CD4-positive, alpha-beta T cell treated with Interleukin-6 for 4 hours (primary cell): ENCODE measurements around the gene IRF9.
"Not testable (repeated sequence)": the region's sequence is repeated elsewhere in the genome, so short reads cannot be mapped to it uniquely, and the experiment has no call there.

Experiments
- DNase-seq: peaks from one replicate; pipeline ENCODE4 v3.0.0-alpha.2; 2020; ENCODE audit warnings: mixed read lengths

Gene IRF9

DNA sequence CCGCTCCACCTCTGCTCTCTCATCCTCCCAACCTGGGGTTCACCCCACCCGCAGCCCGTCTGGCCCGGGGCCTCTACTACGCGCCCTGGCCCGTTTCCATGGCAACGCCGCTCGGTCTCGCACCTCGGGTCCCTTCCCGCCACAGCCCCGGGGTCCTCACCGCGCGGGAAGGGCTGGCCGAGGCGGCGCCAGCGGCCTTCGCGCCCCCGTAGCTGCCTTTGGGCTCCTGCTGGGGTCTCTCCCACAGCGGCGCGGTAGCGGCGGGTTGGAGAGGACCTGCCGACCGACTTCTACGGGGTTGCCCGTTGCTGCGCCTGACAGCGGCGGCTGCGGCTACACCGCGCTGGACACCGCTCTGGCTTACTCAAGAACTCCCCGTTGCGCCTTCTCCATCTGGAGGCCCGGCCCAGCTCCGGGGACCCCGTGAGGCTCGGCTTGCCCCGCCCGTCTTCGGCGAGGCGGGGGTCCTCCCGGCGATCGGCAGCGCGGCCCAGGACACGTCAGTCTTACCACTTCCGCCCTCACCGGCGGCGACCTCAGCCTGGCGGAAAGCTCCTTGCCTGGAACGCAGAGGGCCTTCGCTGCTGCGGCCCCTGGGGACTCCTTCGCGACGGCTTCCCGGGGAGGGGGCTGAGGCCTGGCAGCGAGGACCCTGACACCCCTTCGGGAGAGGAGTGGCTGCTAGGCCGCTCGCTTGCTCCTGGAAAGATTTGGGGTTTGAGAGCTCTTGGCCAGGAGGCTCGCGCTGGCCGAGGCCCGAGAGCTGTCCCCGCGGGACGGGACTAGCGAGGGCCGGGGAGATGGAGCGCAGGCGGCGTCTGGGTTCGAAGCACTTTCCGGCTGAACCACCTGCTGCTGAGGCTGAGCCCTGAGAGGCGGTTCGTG, 34.4 kb downstream of the IRF9 start, which contains the start of gene TM9SF1:
Gene TM9SF1, minus strand, starts transcription at position 256 of the 885 bp plus-strand sequence. CDS start 422 bp downstream, outside the sequence.
- DNase-seq: peak; percentile 89

DNA sequence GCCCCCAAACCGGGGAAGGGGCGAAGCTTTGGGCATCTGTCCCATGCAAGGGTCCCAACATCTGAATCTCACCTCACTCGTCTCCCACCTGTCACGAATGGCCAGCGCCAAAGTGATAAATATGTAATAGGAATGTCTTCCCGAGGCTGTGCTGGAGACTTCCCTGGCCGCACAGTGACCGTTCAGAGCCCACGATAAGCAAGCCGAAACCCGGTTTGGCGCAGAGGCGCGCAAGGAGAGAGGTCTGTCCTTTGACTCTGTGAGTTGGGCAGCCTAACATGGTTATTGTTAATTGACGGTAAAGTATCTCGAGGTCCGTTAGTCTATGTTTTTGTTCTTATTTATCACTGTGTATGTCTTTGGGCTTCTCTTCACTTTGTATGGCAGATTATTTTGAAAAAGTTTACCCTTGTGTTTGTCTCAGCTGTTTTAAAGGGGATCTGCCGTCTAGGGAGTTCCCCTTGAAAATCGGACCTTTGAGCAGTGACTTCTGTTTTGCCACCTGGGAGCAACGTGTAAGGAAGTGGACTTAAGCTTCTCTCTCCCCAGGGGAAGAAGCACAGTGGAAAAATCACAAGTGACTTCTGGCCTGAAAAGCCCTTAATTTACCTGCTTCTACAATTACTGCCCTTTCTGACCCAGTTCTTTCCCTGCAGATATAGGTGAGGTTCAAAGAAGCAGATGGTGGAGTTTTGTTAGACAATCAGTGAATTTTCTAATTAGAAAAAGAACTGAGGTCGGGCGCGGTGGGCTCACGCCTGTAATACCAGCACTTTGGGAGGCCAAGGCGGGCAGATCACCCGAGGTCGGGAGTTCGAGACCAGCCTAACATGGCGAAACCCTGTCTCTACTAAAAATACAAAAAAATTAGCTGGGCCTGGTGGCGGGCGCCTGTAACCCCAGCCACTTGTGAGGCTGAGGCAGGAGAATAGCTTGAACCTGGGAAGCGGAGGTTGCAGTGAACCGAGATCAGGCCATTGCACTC, 35.3 kb downstream of the IRF9 start:
- DNase-seq: no peak

DNA sequence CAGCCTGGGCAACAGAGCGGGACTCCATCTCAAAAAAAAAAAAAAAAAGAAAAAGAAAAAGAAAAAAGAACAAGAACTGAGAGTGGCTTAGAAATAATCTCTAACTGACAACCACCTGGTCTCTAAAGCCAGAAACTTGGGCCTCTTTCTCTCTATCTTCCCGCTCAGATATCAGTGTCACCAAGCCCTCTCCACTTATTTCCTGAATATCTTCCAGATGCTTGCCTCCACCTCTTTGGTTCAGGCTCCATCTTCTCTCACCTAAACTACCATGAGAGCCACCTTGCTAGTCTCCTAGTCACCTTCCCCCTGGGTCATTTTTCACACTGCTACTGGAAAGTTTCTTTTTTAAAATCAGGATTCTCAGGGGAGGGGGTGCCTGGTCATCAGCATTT, 36.0 kb downstream of the IRF9 start:
- DNase-seq: no peak

DNA sequence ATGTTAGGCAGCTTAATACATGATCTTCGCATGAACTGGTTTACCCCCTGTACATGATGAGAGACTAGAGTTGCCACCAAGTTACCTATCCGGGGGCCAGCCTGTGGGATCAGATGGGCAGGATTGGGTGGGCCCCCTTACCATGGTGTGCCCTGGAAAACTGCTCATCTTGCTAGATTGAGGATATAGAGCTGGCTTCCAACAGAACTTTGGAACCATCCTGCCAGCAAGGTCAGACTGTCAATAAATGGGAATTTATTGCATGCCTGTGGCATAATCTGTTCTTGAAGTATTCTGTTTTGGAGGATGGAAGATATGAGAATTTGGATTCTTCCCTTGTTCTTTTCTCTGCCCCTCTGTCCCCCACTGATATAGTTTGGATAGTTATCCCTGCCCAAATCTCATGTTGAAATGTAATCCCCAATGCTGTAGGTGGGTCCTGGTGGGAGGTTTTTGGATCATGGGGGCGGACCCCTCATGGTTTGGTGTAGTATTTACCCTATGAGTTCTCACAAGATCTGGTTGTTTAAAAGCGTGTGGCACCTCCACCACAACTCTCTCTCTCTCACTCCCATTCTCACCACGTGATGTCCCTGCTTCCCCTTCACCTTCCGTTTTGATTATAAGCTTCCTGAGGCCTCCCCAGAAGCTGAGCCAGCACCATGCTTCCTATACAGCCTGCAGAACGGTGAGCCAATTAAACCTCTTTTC, 37.9 kb downstream of the IRF9 start:
- DNase-seq: no peak

DNA sequence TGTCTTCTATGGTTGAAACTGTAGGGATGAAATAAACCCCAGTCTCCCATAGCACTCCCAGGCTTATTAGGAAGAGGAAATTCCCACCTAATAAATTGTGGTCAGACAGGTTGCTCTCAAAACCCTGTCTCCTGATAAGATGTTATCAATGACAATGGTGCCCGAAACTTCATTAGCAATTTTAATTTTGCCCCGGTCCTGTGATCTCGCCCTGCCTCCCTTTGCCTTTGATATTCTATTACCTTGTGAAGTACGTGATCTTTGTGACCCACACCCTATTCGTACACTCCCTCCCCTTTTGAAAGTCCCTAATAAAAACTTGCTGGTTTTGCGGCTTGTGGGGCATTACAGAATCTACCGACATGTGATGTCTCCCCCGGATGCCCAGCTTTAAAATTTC, 41.5 kb downstream of the IRF9 start:
- not testable (repeated sequence) for DNase-seq

DNA sequence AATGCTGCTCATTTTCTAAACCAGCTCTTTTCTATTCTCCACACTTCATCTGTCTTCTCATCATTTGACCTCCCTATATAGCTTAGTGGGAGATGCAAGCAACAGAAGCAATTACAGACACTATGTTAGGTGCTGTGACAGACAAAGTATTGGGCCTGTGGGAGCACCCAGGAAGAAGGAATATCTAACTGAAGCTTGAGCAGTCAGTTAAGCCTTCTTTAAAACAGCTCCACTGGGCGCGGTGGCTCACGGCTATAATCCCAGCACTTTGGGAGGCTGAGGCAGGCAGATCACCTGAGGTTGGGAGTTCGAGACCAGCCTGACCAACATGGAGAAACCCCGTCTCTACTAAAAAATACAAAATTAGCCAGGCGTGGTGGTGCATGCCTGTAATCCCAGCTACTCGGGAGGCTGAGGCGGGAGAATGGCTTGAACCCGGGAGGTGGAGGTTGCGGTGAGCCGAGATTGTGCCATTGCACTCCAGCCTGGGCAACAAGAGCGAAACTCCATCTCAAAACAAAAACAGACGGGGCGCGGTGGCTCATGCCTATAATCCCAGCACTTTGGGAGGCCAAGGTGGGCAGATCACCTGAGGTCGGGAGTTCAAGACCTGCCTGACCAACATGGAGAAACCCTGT, 42.3 kb downstream of the IRF9 start:
- DNase-seq: not testable (repeated sequence)

DNA sequence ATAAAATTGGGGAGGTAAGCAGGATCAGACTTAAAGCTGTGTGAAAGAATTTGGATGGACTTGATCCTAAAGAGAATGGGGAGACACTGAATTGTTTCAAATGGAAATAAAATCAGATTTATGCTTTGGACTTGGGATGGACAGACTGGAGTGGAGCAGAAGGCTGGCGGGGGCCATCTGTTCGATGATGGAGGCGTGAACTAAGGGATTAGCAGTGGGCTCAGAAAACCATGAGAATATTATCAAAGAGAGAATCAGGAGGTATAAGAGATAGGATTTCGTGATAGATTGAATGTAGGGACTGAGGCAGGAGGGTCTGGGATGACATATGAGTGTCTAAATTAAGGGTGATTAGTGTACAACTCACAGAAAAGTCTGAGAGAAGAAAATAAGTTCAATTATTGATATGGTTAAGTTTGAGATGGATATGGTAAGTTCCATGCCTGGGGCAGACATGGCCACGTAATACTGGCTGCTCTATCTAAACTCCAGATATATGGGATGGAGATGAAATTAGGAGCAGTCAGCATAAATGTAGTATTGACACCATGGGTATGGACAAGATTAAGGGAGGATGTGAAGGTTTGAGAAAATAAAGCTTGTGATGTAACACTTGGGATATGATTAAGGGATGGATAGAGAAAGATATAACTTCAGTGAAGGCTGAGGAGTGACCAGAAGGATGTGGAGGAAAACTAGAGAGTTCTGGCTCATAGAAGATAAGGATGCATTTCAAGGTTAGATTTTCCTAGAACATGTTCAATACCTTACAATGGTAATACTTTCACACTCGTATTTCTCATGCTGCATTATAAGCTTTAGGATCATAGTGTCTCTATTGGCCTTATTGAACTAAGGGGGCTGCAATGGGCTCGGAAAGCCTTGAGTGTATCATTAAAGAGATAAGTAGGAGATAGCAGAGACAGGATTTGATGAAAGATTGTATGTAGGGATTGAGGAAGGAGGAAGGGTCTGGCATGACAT, 43.4 kb downstream of the IRF9 start:
- DNase-seq: no peak

DNA sequence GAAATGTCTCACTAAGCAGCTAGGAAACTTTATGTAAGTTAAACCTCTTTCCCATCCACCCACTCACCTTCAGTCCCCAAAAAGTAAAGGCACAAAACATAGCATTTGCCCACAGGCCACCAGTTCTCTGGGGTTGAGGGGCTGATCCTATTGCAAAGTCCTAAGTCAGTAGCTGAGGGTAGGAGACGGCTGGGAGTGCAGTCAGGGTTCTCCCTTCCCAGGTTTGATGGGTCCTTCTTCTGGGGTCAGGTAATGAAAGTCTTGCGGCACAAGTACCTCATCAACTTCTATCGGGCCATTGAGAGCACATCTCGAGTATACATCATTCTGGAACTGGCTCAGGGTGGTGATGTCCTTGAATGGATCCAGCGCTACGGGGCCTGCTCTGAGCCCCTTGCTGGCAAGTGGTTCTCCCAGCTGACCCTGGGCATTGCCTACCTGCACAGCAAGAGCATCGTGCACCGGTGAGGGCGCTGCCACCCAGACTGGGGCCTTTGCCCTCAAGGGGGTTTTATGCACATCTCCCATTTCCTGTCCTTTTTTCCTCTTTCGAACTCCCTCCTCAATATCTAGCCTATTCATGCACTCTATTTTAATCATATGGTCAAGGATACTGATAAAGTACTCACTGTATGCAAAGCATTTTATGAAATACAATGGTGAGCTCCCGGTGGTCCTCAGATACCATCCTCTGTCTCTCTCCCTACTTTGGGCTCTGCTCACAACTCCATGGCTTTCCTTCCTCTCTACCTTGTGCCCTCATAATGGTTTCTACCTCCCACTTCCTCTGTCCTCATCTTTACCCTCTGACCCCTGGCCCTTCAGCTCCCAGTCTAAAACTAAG, 45.4 kb downstream of the IRF9 start:
- DNase-seq: no peak

DNA sequence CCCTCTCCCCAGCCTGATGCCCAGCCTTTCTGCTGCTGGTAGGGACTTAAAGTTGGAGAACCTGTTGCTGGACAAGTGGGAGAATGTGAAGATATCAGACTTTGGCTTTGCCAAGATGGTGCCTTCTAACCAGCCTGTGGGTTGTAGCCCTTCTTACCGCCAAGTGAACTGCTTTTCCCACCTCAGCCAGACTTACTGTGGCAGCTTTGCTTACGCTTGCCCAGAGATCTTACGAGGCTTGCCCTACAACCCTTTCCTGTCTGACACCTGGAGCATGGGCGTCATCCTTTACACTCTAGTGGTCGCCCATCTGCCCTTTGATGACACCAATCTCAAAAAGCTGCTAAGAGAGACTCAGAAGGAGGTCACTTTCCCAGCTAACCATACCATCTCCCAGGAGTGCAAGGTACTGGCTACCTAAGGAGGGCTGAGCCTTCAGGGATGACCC, 46.1 kb downstream of the IRF9 start:
- no peak for DNase-seq

DNA sequence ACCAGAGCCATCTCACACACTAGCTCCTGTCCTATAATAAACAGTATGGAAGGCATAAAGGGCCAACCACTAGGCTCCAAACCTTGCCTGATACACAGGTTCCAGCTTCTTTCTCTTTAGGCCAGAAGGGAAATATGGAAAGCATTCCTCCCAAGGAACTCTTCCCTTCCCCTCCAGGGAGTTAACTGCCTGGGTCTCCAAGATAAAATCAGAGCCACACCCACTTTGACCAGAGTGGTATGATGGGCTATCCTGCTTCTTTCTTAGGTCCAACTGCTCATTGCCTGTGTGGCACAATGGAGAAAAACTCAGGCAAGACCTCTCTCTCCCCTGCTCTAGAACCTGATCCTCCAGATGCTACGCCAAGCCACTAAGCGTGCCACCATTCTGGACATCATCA, 46.6 kb downstream of the IRF9 start:
- no peak for DNase-seq

DNA sequence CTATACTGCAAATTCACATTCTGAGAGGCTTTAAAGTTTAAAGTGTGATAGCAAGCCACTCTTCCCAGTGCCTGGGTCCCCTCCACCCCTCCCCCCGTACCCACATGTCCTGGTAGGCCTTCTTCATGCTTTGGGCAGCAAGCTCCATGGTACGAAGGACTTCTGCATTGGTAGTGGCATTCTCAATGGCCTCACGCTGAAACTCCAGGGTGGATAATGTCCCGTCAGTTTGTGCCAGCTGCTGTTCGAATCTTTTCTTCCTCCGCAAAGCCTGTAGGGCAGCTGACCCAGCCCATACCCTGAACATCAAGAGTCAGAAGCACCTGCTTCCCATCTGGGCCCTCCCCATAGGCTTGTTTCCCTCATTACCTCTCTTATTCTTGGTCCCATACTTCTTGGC, 50.2 kb downstream of the IRF9 start:
- no peak for DNase-seq

DNA sequence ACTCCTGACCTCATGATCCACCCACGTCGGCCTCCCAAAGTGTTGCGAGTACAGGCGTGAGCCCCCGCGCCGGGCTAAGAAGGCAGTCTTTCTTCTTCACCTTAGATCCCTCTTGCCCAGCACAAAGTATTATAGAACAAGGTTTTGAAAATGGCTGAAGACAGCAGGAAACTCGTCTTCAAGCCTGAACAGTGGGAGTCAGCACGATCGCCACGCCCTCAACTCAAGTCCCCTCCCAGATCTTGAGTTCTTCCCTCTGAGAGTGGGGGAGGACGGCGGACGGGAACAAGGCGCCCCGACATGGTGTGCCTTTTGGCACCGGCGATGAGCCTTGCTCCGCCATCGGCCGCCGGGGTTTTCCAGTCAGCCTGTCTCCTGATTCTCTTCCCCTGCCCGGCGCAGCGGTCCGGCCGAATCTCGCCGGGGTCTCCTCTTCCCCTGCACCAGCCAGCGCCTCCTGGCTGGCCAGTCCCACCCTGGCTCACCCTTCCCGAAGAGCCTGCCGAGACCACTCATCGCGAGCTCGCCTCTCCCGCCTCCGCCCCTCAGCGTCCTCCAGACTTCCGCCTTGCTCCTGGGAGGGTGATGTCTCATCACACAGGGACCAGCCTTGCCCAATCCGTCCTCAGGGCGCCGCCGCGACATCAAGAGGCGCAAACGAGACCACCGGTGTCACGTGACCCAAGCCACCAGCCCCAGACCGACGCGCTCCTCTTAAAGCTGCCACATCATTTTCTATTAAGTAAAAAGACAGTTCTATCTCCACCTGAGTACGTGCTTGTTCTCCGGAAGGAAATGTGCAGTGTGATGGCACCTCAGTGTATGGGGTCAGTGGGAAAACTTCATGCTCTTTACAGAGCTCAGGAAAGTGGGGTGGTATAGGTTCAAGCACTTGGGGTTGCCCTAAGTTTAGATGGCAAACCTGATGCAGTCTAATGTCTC, 52.1 kb downstream of the IRF9 start, which contains the start of gene CHMP4A:
Gene CHMP4A, minus strand, starts transcription at position 565 of the 942 bp plus-strand sequence. Its CDS starts 49 bp downstream, at position 516.
- DNase-seq: peak; percentile 96

DNA sequence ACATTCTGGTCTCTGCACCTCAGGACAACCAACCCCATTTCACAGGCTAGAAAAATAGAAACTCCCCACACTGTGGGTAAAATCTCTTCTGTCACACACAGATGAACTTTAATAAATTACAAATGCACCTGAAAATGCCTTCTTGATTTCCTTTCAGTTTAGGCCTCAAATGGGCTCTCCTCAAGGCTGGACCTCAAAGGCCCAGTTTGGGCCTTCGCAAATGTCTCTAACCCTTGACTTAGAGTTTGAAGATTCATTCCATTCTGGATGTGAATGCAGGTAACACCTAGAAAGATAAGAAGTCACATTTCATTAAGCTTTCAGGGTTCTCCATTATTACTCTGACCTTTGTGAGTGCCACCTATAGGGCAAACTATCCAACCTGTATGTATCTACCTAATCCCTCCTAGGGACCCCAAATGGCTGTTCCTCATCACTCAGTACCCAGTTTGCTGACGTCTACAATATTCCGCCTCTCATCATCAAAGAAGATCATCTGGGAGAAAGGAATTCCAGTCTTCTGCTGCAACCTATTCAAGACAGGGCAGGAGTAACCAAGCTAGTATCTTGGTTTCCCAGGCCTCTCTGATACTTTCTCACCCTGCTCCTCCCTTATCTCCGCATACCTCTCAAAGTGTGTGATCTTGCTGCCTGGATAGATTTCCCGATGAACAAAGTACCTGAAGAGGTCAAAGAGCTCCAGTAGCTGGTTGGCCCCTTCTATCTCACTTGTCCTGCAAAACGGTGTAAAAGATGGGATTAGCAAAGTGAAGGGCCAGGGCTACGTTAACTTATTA, 53.0 kb downstream of the IRF9 start:
- no peak for DNase-seq

DNA sequence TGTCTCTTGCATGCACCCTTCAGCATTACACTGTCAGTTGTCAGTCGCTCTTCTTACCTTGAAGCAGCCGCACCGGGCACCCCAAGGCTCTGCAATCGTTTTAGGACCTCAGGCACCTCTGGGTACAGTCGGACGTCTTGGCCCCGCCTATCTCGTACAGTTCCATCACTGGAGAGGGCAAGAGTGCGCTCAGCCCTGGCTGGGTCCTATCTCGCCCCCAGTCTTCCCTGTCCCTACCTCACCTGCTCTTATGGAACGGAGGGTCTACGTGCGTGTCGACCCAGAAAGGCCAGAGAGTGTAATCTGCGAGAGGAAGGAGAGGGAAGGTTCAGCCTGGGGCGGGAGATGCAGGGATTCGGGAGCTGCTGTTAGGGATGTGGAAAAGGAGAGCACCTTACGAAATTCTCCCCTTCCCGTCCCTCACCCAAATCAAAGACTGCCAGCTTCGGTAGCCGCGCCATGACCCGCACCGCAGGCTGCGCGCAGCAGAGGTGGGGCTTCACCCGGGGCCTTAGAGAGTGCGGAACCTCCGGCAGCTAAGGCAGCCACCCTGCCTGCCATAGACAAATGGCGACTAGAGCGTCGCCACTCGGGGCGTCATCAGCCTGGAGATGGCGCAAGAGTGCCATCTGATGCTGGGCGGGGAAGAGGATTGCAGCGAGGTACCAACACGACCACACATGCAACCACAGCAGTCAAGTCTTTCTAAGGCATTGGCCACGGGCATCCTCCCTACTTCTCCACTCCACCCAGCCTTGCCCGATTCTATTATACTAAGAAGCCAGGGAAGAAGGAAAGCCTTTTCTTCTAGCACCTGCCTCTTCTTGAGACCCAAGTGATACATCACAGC, 54.7 kb downstream of the IRF9 start, which contains the start of gene MDP1:
Gene MDP1, minus strand, starts transcription at position 572 of the 850 bp plus-strand sequence. Its CDS starts 111 bp downstream, at position 461.
- peak; percentile 89 for DNase-seq
